Activated CD4-positive, CD25-positive, alpha-beta regulatory T cell treated with anti-CD3 and anti-CD28 coated beads, Interleukin-2, amount 50 U/mL, for 72 hours (primary cell): ENCODE results near the gene NXN.

Source experiments
- DNase-seq: peaks from one replicate; pipeline ENCODE4 v3.0.0; 2021

Gene NXN

GRCh38 chr17:979539-980405 lies at the start of gene NXN:
Gene NXN, minus strand, starts transcription at chr17:979776.
- peak; percentile 92 for DNase-seq

- no peak for DNase-seq
These were observed 47.5 kb upstream of the NXN start for GRCh38 chr17:1027044-1027443.

DNA sequence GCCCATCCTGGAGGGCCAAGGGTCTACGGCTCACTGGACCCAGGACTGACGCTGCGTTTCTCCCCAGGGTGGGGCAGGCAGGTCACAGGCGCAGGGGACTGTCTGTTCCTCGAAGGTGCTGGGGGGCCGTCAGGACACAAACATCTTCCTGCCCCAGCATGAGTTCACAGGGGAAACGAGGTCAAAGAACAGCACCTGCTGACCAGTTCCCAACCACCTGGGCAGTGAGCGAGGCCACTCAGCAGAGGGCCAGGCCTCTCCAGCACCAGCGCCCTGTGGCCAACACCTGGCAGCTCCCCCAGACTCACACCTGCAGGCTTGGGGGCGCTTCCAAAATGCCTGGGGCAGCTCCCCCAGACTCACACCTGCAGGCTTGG lies 47.0 kb upstream of the NXN start:
- DNase-seq = no peak

GRCh38 chr17:1025733-1026598 lies 46.4 kb upstream of the NXN start:
- no peak for DNase-seq

DNA sequence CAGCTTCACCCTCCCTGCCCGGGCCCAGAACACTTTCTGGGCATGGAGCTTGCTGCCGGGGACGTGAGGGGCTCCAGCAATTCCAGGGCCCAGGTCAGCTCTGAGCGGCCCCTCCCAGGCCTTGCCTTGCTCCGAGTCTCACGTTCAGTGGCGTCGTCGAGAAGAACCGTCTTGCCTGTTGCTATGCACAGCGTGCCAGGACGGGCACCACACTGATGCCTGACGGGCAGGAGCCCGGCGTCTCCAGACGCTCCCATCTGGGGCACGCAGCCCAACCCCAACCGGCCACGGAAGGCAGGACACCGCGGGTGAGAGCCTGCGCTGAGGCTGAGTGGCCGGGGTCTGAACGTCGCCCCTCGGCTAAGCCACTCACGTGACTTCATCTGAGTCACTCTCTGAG lies 44.5 kb upstream of the NXN start:
- no peak for DNase-seq

GRCh38 chr17:1022278-1023024 lies 42.9 kb upstream of the NXN start:
- no peak for DNase-seq

GRCh38 chr17:1021147-1021546 lies 41.6 kb upstream of the NXN start:
- DNase-seq = no peak

DNA sequence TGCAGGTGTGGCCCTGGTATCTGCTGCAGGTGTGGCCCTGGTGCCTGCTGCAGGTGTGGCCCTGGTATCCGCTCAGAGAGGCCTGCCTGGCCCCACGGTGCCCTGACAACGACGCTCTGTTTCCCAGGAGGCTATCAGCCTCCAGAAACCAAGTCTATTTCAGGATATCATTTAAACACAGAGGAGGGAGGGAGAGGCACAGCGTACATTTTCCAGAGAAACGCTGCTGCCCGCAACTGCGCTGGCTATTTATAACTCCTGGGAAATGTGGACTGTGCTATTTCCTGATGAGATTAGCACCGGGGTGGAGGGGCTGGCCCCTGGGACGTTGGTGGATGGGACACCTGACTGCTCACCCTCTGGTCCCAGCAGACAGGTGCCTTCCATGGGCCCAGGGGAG lies 39.9 kb upstream of the NXN start:
- no peak for DNase-seq

- no peak for DNase-seq
These were observed 39.0 kb upstream of the NXN start for GRCh38 chr17:1018547-1018946.

DNA sequence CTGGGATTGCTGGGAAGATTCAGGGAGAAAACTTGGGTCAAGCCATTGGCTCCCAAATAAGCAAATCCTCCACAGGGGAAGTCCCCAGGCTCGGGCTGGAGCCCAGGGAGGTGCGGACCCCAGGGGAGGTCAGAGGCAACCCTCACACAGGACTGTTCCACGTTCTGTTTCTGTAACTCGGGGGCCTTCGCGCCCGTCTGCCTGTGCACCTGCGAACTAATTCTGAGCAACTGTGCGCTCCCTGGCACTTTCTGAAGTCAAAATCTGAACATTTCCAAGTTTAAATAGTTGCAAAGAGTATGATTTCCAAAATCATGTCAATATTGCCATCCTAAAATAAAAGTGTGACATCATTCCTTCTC lies 34.1 kb upstream of the NXN start:
- no peak for DNase-seq

- DNase-seq = no peak
These were observed 33.5 kb upstream of the NXN start for GRCh38 chr17:1012823-1013728.

GRCh38 chr17:1011760-1012735 lies 32.5 kb upstream of the NXN start:
- no peak for DNase-seq

- DNase-seq = no peak
These were observed 31.6 kb upstream of the NXN start for GRCh38 chr17:1011138-1011537.

GRCh38 chr17:1010586-1010985 lies 31.0 kb upstream of the NXN start:
- DNase-seq = no peak

GRCh38 chr17:1010086-1010450 lies 30.5 kb upstream of the NXN start:
- no peak for DNase-seq

- no peak for DNase-seq
These were observed 29.9 kb upstream of the NXN start for GRCh38 chr17:1009229-1010085.

DNA sequence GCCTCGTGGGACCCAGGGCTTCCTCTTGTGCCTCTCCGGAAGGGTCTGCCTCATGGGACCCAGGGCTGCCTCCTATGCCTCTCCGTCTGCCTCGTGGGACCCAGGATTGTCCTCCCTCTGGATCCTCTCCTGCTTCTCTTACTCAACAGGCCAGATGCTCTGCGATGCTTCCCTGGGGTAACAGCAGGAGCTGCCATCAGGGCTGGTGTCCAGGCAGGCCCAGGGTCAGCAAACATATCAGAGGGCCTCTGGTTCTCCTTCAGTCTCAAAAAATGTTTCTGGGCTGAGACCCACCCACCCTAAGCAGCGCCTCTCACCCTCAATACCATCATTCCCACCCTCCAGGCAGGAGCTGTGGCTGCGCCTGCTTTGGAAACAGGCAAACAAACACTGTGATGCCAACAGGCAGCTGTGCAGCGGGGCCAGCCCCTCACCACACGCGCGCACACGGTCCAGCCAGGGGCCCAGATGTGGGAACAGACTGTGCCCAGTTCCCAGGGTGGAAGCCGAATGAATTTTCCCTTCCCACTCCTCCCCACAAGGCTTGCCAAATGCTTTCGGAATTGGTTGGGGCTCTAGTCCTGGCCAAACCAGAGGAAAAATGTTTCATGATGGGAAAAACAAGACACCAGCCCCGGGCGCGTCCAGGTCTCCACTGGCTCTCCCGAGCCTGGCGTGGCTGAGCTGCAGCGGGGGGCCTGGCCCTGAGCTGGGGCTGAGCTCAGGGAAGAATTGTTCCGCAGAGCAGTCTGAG lies 28.6 kb upstream of the NXN start:
- DNase-seq = no peak

DNA sequence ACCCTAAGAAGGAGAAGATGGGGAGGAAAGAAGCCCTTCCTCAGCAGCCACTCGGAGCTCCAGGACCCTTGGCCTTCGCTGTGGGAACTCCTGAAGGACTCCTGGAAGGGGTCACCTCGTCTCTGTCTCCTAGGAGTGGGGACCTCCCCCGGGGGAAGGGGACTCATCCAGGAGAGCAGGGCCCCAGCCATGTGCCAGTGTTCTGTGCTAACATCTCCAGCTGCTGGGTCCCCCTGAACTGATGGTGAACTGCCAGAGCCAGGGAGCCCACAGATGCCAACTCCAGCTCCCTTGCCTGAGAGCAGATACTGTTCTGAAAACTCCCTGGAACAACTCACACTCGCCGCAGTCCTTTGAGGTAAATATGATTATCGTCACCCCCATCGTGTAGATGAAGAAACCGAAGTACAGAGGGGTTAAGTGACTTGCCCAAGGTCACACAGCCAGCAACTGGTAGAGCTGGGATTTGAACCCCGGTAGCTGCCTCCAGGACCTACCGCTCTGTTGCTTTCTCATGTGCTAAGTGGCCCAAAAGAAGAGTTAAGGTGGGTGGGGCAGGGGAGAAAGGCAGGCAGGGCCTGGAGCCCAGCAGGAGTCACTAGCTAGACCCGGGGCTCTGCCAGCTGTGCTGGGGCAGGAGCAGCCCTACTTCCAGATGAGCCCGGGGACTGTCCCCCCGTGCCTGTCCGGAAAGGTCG lies 27.9 kb upstream of the NXN start:
- DNase-seq = no peak

GRCh38 chr17:1006054-1006453 lies 26.5 kb upstream of the NXN start:
- no peak for DNase-seq
